GM12892 (cell line): ENCODE data around the gene COX8C.

Experiments used
- POLR2A ChIP-seq: IDR thresholded peaks from 2 replicates; pipeline ENCODE4 v1.6.1; 2011; ENCODE audit warnings: low read depth, low read length, control low read depth
- POLR2AphosphoS5 ChIP-seq: IDR thresholded peaks from 2 replicates; pipeline ENCODE4 v1.6.1; 2011; ENCODE audit warnings: low read depth, low read length, control low read depth
- TAF1 ChIP-seq: IDR thresholded peaks from 2 replicates; pipeline ENCODE4 v1.6.1; 2011; ENCODE audit warnings: low read depth, mild to moderate bottlenecking, control low read depth, low read length, borderline replicate concordance

DNA sequence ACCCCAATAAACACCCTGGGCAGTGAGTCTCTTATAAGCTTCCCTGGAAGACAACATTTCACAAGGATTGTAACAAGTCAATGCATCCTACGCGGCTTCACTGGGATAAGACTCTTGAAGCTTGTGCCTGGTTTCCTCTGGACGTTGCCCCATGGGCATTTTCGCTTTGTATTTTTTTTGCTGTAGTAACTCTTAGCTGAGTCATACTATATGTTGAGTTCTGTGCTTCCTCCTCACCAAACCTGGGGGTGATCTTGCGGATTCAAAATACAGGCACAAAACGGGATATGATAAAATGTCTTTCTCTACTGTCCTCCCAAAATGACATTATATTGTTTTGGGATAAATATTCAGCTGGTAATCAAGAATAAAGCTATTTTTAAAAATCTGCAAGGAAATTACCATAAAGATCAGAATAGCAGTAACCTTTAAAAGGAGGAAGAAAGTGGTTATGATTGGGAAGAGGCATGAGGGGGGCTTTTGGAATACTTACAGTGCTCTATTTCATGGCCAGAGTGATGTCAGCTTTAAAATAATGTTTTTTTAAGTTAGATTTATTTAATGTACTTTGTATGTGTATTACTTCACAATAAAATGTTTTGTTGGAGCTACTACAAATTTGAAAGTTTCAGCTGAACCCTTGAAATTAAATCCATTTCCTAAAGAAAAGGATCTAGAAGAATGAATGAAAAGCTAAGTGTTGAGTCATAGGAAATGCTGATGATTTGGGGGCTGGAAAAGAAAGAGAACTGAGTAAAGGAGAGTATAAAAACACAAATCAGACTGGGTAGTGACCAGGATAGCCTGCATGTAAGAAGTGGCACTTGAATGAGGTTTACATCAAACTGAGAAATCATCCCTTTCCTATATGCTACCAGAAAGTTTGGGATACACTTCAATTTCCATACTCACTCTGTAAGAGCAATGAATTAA, 28.8 kb upstream of the COX8C start:
- TF ChIP-seq POLR2A (no peak), POLR2AphosphoS5 (no peak), TAF1 (no peak)
